Sigmoid colon (tissue), 4 donors: ENCODE measurements around the gene TUBA3D.
"Not testable (repeated sequence)": the region's sequence is repeated elsewhere in the genome, so short reads cannot be mapped to it uniquely, and the experiment has no call there.

Experiments
- POLR2A ChIP-seq, 2 donors: fragments of 450-650 bp; IDR thresholded peaks; one replicate each; pipeline ENCODE4 v1.6.1; 2016; ENCODE audit warnings: antibody characterized with exemption in 2 of 2, mild to moderate bottlenecking in 2 of 2, moderate library complexity in 2 of 2
- POLR2AphosphoS5 ChIP-seq, 4 donors: sonication (generic); formaldehyde crosslinking; IDR thresholded peaks; one replicate each; pipeline ENCODE4 v1.6.1; 2017; ENCODE audit warnings: antibody characterized with exemption in 4 of 4
- TF ChIP-seq, protein P1 (sequence below), 4 experiments: fragments of 450-650 bp in 3 of 4; fragments of 200-600 bp in 1 of 4; IDR thresholded peaks; one replicate each; pipeline ENCODE4 v1.5.1; 2016 to 2019; ENCODE audit warnings: antibody characterized with exemption in 4 of 4, mild to moderate bottlenecking in 3 of 4, moderate library complexity in 2 of 4

- TF ChIP-seq, protein P1, sequence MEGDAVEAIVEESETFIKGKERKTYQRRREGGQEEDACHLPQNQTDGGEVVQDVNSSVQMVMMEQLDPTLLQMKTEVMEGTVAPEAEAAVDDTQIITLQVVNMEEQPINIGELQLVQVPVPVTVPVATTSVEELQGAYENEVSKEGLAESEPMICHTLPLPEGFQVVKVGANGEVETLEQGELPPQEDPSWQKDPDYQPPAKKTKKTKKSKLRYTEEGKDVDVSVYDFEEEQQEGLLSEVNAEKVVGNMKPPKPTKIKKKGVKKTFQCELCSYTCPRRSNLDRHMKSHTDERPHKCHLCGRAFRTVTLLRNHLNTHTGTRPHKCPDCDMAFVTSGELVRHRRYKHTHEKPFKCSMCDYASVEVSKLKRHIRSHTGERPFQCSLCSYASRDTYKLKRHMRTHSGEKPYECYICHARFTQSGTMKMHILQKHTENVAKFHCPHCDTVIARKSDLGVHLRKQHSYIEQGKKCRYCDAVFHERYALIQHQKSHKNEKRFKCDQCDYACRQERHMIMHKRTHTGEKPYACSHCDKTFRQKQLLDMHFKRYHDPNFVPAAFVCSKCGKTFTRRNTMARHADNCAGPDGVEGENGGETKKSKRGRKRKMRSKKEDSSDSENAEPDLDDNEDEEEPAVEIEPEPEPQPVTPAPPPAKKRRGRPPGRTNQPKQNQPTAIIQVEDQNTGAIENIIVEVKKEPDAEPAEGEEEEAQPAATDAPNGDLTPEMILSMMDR (IDR thresholded peaks at IDR 0.05), result not testable (repeated sequence)
- not testable (repeated sequence) for TF ChIP-seq POLR2AphosphoS5, POLR2A (IDR thresholded peaks at IDR 0.05)
Observed at GRCh38 chr2:131447981-131448380, 27.9 kb upstream of the TUBA3D start.
